Mucosa of gallbladder (tissue), 1 donor: Measurements from ENCODE around the gene WDR37. TPM values are rescaled to one million over a fixed set of nuclear protein-coding genes. Genes with fewer than 3 reads are reported as not detected.

ENCODE experiments used
- DNase-seq: peaks from one replicate; pipeline ENCODE4 v3.0.0-alpha.2; 2020; ENCODE audit warnings: low spot score
- total RNA-seq: library from RNA; stranded (reverse); gene quantifications from one replicate; pipeline ENCODE4 v1.2.1, GENCODE V29; 2021
- donor health status: DM: no; HTN: no; CAD: no.

WDR37 gene
- total RNA-seq, 1 donor from 2014 or later, result 15.5 TPM

DNA sequence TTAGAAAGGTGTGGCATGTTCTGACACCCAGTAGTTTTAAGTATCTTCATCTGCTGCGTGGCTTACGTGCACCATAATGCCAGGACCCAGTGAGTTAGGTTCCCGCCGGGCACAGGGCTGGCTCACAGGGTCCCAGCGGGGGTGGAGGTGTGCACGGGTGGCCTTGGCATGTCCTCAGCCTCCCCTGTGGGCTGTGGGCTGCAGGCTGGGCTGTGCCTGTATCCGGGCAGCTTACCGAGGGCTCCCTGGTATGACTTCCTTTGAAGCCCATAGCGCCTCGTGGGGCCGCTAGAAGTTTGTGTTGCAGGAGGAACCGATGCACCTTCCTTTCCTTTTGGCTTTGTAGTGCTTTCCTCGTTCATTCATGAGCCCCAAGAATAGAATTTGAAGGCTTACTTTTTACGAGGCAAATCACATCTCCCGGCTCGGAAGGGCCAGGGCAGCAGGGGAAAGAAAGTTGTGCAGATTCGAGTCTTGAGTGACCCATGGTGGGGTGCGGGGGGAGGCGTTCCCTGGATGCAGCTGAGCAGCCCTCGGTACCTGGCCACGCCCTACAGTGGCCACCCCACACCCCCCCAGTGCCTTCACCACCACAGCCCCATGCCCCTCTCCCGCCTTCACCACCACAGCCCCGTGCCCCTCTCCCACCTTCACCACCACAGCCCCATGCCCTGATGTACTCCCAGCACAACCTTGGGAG, 113.2 kb downstream of the WDR37 start:
- no peak for DNase-seq

DNA sequence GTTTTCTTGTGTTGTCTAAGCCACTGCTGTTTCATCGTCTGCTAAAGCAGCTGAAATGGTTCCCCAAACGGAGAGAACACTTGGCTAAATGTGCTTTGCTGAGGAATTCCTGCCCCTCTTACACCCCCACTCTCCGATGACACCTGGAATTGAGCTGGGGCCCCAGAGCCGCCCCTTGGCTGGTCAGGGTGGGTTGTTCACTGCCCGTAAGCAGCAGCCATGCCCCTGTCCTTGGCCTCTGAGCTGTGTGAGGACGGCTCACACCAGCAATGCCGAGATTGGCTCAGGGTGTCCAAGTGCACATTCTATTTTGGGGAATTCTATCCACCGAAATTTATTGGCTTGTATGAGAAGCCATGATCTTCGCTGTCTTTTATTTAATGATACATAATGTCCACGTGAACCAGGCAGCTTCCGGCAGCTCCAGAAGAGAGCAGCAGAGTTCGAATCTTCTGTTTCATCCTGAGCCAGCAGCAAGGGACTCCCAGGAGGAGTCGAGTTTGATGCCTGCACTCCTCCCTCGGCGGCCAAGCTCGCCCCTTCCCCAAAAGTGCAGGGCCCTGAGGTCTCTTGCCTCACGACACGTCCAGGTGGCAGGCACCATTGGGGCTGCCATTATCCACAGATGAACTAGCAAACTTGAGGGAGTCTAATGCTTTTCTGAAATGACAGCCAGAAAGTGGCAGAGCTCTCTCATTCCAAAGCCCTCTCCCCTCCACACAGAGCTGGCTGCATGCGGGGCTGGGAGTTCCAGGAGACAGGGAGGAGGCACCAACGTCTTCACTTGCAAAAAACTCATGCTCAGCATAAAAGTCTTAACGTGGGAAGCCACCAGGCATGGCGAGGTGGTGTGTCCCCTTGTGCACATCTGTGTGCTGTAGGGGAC, 114.0 kb downstream of the WDR37 start:
- no peak for DNase-seq

- DNase-seq, result no peak
Observed at GRCh38 chr10:1170867-1171180, 114.6 kb downstream of the WDR37 start.

GRCh38 chr10:1171182-1171581, 115.0 kb downstream of the WDR37 start:
- no peak for DNase-seq

GRCh38 chr10:1171586-1171985, 115.4 kb downstream of the WDR37 start:
- no peak for DNase-seq

DNA sequence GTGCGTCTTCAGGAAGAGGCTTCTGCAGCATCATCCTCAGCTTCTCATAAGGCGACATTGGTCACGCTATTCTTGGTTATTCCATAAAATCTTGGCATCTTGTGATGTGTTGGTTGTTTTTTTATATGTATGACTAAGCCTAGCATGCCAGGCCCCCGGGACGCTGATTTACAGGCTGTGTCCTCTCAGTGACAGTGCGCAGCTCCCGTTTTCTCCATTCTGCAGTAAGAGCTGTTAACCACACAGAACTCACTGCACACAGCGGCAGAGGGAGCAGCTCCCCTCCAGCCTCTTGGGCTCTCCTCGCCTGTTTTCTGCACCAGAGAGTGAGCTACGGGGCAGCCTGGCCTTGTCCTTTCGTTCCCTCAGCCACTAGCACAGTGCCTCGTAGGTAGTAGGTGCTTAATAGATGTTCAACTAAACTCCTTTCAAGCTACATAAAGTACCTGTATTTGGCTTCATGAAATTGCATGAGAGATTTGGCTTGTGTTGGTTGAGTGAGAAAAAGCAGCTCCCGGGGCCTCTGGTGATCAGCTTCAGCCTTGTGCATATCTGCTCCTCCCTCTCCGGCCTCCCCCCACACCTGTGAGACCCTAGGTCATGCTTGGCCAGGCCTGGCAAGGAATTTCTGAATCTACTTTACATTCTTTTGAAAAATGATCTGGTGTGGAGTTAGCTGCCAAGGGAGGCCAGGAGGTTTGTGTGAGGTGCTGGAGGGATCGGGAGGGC, 116.2 kb downstream of the WDR37 start:
- DNase-seq, result no peak

GRCh38 chr10:1173091-1173490, 116.9 kb downstream of the WDR37 start:
- no peak for DNase-seq

- DNase-seq, result no peak
Observed at GRCh38 chr10:1174022-1174421, 117.8 kb downstream of the WDR37 start.

DNA sequence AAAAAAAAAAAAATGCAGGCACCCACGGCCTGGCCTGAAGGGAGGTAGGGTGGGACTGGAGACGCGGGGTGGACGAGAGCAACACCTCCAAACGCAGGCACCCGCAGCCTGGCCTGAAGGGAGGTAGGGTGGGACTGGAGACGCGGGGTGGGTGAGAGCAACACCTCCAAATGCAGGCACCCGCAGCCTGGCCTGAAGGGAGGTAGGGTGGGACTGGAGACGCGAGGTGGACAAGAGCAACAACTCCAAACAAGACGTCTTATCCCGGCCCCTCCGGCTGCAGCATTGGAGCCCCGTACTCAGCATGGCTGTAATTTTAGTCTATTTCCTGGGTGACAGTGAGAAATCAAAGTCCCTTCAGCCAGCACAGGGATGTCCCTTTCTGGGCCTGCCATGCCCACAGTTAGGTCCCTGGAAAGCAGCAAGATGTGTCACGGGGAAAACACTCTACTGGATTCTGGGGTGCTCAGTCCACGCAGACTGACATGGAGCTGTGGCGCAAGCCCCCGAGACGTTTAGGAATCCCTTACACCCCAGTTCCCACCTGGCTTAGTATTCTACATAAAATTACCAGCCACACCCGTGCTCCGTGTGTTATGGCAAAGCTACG, 119.9 kb downstream of the WDR37 start:
- DNase-seq, result no peak

GRCh38 chr10:1177936-1178335, 121.8 kb downstream of the WDR37 start:
- no peak for DNase-seq

GRCh38 chr10:1178506-1178905, 122.3 kb downstream of the WDR37 start:
- DNase-seq, result no peak

DNA sequence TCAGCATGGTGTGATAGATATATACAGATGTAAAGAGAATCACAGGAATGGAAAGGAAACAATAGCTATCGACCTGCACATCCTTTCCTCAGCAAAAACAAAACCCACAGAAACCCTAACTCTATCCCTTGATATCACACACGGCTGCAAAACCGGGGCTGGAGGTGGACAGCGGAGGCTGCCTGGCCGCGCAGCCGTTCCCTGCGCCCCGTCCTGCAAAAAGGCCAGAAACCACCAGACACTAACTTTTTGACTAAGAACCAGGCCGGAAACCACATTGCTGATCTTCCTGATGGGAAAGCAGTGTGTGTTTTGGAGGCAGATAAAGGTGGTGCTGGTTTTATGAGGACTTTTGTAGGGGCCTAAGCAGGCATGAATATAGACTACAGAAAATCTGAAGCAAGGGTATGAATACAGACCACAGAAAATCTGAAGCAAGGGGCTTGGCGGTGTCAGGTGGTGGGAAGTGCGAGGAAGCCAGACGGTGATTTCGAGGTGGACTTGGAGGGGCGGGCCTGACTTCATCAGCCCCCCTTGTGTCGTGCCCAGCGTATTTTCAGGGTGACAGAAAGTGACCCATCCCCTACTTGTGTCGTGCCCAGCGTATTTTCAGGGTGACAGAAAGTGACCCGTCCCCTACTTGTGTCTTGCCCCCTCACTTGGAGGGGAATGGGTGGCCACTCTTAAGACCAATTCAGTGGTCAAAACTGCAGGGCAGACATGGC, 123.3 kb downstream of the WDR37 start:
- DNase-seq, result no peak

GRCh38 chr10:1180071-1180730, 124.0 kb downstream of the WDR37 start:
- DNase-seq, result no peak

GRCh38 chr10:1180836-1181235, 124.7 kb downstream of the WDR37 start:
- DNase-seq, result no peak

Other genes with a start within 250 kb of the WDR37 start
- gene LARP4B, start 124.7 kb upstream of the WDR37 start, total RNA-seq, result 98.6 TPM
- 23.7 TPM for gene GTPBP4, start 68.0 kb upstream of the WDR37 start, total RNA-seq
- not detected for gene IDI2, start 30.5 kb upstream of the WDR37 start, total RNA-seq
- gene IDI1, start 7.3 kb upstream of the WDR37 start, total RNA-seq, result 111 TPM